Endodermal cell (in vitro differentiated cells): ENCODE data around the gene MACROD1. TPM values are rescaled to one million over a fixed set of nuclear protein-coding genes. Genes with fewer than 3 reads are reported as not detected.

ENCODE experiments used
- DNase-seq: peaks from one replicate; pipeline ENCODE4 v3.0.0-alpha.2; 2017
- H3K27ac ChIP-seq: 2 replicates; pipeline ENCODE4 v1.5.1; 2013; ENCODE audit warnings: mild to moderate bottlenecking, low read depth, low read length, moderate library complexity
- H3K27me3 ChIP-seq: 2 replicates; pipeline ENCODE4 v1.6.1; 2013; ENCODE audit warnings: mild to moderate bottlenecking, low read length, moderate library complexity; ENCODE audit not compliant: insufficient read depth, control insufficient read depth, poor library complexity, severe bottlenecking
- H3K36me3 ChIP-seq: 2 replicates; pipeline ENCODE4 v1.7.0; 2013; ENCODE audit warnings: mild to moderate bottlenecking, low read length, moderate library complexity; ENCODE audit not compliant: control insufficient read depth, insufficient read depth
- H3K4me1 ChIP-seq: one replicate; pipeline ENCODE4 v1.7.0; 2013; ENCODE audit warnings: low read length; ENCODE audit not compliant: control insufficient read depth, insufficient read depth
- H3K4me3 ChIP-seq: 2 replicates; pipeline ENCODE4 v1.5.1; 2013; ENCODE audit warnings: mild to moderate bottlenecking, low read length, moderate library complexity
- H3K9ac ChIP-seq: 2 replicates; pipeline ENCODE4 v1.6.1; 2013; ENCODE audit warnings: mild to moderate bottlenecking, low read length, moderate library complexity; ENCODE audit not compliant: poor library complexity, severe bottlenecking; ENCODE audit errors: extremely low read depth
- H3K9me3 ChIP-seq: 2 replicates; pipeline ENCODE4 v1.6.1; 2013; ENCODE audit warnings: mild to moderate bottlenecking, low read length, moderate library complexity; ENCODE audit not compliant: control insufficient read depth
- H3K27ac Mint-ChIP-seq: 2 replicates; pipeline ENCODE4 v1.8.0; 2020; ENCODE audit warnings: mixed read lengths
- H3K27me3 Mint-ChIP-seq: 2 replicates; pipeline ENCODE4 v1.8.0; 2021; ENCODE audit warnings: mild to moderate bottlenecking, mixed read lengths; ENCODE audit not compliant: insufficient read depth
- H3K36me3 Mint-ChIP-seq: 2 replicates; pipeline ENCODE4 v1.8.0; 2020; ENCODE audit warnings: low read depth, mixed read lengths
- H3K4me1 Mint-ChIP-seq: 2 replicates; pipeline ENCODE4 v1.8.0; 2020; ENCODE audit warnings: mixed read lengths
- H3K4me3 Mint-ChIP-seq: 2 replicates; pipeline ENCODE4 v1.8.0; 2020; ENCODE audit warnings: mild to moderate bottlenecking, moderate library complexity, mixed read lengths
- H3K9me3 Mint-ChIP-seq: 2 replicates; pipeline ENCODE4 v1.8.0; 2020; ENCODE audit warnings: mild to moderate bottlenecking, mixed read lengths
- CTCF ChIP-seq: fragments of 200-600 bp; sonication (generic); conservative IDR thresholded peaks from 2 replicates; pipeline ENCODE4 v1.5.0; 2021; ENCODE audit warnings: antibody characterized with exemption, mild to moderate bottlenecking
- WGBS, 2 experiments: methylation state at CpG; one replicate each; pipeline versions ENCODE4 v1.1.5 to v1.1.7; 2013; ENCODE audit warnings: missing lambda C conversion rate in 2 of 2, mixed read lengths in 1 of 2; ENCODE audit not compliant: insufficient coverage in 1 of 2, insufficient read length in 1 of 2; 5-methylcytosine and 5-hydroxymethylcytosine counted together
- total RNA-seq, 2 donors: library from RNA; stranded (reverse); fragmentation: NEBNext Ultra II Directional in 1 of 2; extraction: Animal tissue kit (Norgen Biotek cat#: 25700) in 1 of 2; gene quantifications; 2 replicates in 1 of 2; 3 replicates in 1 of 2; pipeline ENCODE4 v1.2.1, GENCODE V29; 2021

MACROD1 gene
- total RNA-seq, 2 donors from 2014 or later = 23.0 to 41.9 TPM

GRCh38 chr11:64201543-64201942, 35.6 kb upstream of the MACROD1 start:
- TF ChIP-seq CTCF = no peak
- no peaks in the 10 kb centered on the region for H3K4me1 Mint-ChIP-seq
- no peak for DNase-seq
- H3K27ac Mint-ChIP-seq = no peak overlapping the region
- no peak overlapping the region for H3K27ac ChIP-seq
- no peaks in the 10 kb centered on the region for H3K9me3 Mint-ChIP-seq
- peaks cover 93% of the 10 kb centered on the region for H3K36me3 ChIP-seq
- no peaks in the 10 kb centered on the region for H3K9me3 ChIP-seq
- no peak overlapping the region for H3K4me3 ChIP-seq
- H3K27me3 Mint-ChIP-seq = no peaks in the 10 kb centered on the region
- H3K27me3 ChIP-seq = no peaks in the 10 kb centered on the region
- 94 to 100% methylated on average over 3 of the region's 3 CpGs for WGBS, 2 experiments
- no peak overlapping the region for H3K9ac ChIP-seq
- H3K36me3 Mint-ChIP-seq = peaks cover 75% of the 10 kb centered on the region
- peaks cover 3% of the 10 kb centered on the region for H3K4me1 ChIP-seq
- H3K4me3 Mint-ChIP-seq = no peak overlapping the region

- H3K4me1 Mint-ChIP-seq = no peaks in the 10 kb centered on the region
- peaks cover 81% of the 10 kb centered on the region for H3K36me3 Mint-ChIP-seq
- no peak overlapping the region for H3K27ac ChIP-seq
- no peaks in the 10 kb centered on the region for H3K27me3 Mint-ChIP-seq
- H3K4me3 ChIP-seq = no peak overlapping the region
- no peak overlapping the region for H3K4me3 Mint-ChIP-seq
- DNase-seq = no peak
- H3K27ac Mint-ChIP-seq = no peak overlapping the region
- H3K9me3 Mint-ChIP-seq = no peaks in the 10 kb centered on the region
- no peaks in the 10 kb centered on the region for H3K4me1 ChIP-seq
- 95 to 98% methylated on average over 2 of the region's 2 CpGs for WGBS, 2 experiments
- no peaks in the 10 kb centered on the region for H3K27me3 ChIP-seq
- TF ChIP-seq CTCF = no peak
- H3K9ac ChIP-seq = no peak overlapping the region
- peaks cover 93% of the 10 kb centered on the region for H3K36me3 ChIP-seq
- H3K9me3 ChIP-seq = no peaks in the 10 kb centered on the region
Measured at GRCh38 chr11:64198511-64198910, 32.6 kb upstream of the MACROD1 start.

- no peaks in the 10 kb centered on the region for H3K27me3 Mint-ChIP-seq
- DNase-seq = no peak
- TF ChIP-seq CTCF = no peak
- H3K9me3 ChIP-seq = no peaks in the 10 kb centered on the region
- no peaks in the 10 kb centered on the region for H3K4me1 ChIP-seq
- H3K27me3 ChIP-seq = no peaks in the 10 kb centered on the region
- H3K9me3 Mint-ChIP-seq = no peaks in the 10 kb centered on the region
- 96 to 97% methylated on average over 9 of the region's 9 CpGs for WGBS, 2 experiments
- no peak overlapping the region for H3K27ac ChIP-seq
- H3K9ac ChIP-seq = no peak overlapping the region
- H3K27ac Mint-ChIP-seq = no peak overlapping the region
- peaks cover 90% of the 10 kb centered on the region for H3K36me3 ChIP-seq
- H3K4me3 Mint-ChIP-seq = no peak overlapping the region
- no peaks in the 10 kb centered on the region for H3K4me1 Mint-ChIP-seq
- H3K4me3 ChIP-seq = no peak overlapping the region
- H3K36me3 Mint-ChIP-seq = peaks cover 78% of the 10 kb centered on the region
Measured at GRCh38 chr11:64196626-64197025, 30.7 kb upstream of the MACROD1 start.
